ENCODE data around the gene NPRL2.
"Not testable (repeated sequence)": the region's sequence is repeated elsewhere in the genome, so short reads cannot be mapped to it uniquely, and the experiment has no call there.

The NPRL2 gene

DNA sequence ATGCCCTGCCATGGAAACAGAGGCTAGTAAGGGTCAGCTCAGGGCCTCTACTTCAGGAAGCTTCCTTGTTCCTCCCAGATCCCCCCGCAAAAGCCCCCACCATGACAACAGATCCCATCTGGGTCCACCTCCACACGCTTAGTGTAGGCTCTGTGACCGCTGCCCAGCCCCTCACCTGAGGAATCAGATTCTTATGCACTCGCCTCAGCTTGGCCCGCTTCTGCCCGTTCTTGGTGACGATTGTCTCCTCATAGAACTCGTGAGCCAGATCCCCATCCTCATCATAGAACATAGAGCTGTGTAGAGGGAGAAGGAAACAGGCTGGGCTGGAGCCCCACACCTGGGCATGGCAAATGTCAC lies 24.4 kb downstream of the NPRL2 start:
- DNase-seq = no peak

GRCh38 chr3:50325497-50326181 lies 24.9 kb downstream of the NPRL2 start:
- no peak for DNase-seq

GRCh38 chr3:50325113-50325480 lies 25.5 kb downstream of the NPRL2 start:
- no peak for DNase-seq

- peak; percentile 61 for DNase-seq
Measured at GRCh38 chr3:50324351-50325112, 26.0 kb downstream of the NPRL2 start.

DNA sequence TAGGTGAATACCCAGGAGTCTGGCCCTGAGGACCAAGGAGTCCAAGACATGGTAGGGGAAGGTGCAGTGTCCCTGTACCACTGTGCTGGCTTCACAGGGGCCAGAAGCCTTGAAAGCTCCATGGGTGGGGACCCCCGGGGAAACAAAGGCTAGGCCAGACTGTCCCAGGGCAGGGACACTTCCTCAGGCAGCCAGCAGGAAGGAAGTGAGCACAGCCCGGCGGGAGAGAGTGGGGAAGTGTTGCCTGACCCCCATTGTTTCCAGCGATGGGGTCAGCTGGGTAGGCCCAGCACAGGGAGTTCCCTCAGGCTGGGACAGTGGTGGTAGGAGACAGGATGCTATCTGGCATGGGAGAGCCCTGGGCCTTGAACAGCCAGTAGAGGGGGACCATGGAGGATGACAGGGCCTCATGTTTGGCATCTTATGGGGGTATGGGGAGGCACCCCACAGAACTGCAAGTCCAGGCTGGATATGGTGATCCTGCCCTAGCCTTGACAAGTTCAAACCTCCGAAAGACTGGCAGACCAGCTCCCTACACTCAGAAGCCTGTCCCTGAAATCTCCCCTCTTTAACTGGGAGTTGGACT lies 26.9 kb downstream of the NPRL2 start:
- DNase-seq = no peak

- no peak for DNase-seq
Measured at GRCh38 chr3:50323092-50323600, 27.4 kb downstream of the NPRL2 start.

- DNase-seq = no peak
Measured at GRCh38 chr3:50322386-50323091, 28.0 kb downstream of the NPRL2 start, which contains the start of gene HYAL2. Gene HYAL2 (minus strand): TSS chr3:50322745. CDS start chr3:50320489, 2,256 bp downstream.

DNA sequence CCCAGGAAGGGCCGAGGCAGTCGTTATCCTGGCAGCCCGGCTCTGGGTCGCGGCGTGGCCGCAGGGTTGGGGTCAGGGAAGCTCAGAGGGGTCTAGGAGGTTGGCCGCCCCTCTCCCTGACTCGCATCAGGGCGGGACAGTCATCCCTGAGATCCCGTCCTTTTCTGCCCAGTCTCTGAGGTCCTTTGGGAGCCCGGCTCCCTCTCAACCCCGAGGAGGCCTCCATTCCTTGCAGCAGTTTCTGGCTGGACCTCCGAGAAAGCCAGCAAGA lies 28.5 kb downstream of the NPRL2 start:
- DNase-seq = no peak

DNA sequence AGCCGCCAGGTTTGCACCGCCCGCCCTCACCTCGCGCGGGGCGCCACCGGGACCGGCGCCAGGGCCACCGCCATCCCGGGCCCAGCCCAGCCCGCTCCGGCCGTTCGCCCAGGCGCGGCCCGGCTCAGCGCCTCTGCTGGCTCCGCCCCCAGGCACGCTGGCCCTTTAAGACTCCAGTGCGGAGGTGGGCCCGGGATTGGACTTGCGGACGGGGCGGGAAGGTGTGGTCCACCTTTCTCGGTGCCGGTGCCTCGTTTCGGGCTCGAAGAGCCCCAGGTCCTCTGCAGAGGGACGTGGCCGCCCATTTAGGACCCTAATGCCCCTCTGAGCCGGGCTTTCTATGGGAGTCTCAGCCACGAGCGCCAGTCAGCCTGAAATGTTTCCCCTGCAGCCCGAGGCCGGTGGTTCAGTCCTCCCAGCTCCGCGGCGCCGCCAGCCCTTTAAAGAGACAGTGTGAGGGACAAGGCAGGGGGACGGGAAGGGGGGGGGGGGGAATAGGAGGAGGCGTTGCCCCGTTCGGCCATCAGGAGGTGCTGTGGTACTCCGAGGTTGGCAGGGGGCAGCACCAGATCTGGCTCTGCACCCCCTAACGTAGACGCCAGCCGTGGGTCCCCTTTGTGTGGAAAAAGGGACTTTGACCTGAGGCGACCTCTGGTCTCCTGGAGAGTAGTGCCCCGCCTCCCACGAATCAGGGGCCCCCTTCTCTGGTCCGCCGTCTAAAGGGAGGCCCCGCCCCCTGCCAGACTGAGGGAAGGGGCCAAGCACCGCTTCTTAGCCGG lies 29.1 kb downstream of the NPRL2 start:
- peak; percentile 74 for DNase-seq

DNA sequence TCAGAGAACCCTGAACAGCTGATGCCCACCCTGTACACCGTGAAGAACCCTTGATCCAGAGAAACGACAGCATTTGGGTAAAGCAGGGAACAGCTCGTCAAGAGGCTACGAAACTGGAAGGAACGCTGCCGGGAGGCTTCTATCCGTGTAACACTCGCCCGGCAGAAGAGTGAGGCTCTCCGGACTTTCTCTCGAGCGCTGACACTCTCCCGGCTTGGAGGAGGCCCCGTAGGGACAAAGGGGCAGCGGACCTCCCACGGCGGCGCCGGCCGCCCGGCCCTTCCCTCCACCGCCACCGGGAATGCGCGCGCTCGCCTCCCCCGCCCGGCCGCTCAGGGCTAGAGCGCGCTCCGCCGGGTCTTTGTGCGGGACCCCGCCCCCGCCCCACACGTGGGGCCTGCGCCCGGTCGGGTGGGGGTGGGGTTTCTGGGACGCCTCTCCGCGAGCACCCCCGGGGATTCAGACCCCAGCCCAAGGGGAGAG lies 29.7 kb downstream of the NPRL2 start:
- DNase-seq = peak; percentile 44

- no peak for DNase-seq
Measured at GRCh38 chr3:50319894-50320625, 30.5 kb downstream of the NPRL2 start.

- DNase-seq = no peak
Measured at GRCh38 chr3:50319181-50319893, 31.2 kb downstream of the NPRL2 start.

DNA sequence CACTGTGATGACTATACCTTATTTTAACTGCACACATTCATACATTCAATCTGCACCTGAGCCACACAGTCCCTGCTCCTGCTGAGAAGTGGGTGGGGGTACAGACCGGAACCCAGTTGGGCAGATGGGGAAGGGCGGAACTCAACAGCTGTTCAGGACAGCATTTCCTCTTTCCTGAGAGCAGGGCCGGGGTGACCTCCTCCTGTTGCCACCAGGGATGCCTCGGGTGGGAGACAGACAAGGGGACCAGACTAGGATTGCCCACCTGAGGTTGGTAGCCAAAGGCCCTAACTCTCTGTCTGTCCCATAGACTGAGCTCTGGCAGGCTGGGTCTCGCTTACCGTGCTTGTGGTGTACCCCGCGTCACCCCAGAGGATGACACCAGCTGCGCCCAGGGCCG lies 32.0 kb downstream of the NPRL2 start:
- no peak for DNase-seq

DNA sequence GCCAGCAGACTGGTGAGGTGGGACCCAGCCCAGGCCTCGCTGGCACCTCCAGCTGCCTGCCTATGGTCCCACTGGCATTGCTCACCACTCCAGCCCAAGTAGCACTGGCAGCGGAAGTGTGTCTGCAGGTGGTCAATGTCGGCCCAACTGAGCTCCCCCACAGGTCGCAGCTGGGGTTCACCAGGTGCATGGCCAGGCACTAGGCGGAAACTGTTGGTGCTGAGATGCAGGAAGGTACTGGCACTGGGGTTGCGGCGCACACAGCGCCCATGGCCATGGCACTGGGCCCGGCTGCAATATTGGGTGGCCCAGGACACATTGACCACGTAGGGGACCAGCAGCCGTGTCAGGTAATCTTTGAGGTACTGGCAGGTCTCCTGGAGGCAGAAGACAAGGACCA lies 32.4 kb downstream of the NPRL2 start:
- no peak for DNase-seq

DNA sequence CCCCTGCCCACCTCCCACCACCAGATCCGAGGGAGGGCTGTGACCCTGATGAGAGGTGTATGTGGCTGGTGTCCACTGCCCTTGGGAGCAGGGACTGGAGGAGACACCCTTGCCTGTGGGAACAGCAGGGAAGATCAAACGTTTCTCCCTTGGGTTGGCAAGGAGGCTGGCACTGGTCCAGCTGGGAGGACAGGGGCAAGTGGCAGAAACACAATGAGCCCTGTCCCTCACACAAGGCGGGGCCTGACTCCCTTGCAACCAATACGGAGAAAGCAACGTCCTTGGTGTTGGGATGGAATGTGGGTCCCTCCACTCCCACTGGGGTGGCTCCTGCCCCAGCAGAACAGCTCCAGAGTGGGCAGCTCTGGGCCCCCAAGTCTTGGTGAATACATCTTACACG lies 33.3 kb downstream of the NPRL2 start:
- DNase-seq = no peak

GRCh38 chr3:50316657-50317242 lies 33.8 kb downstream of the NPRL2 start:
- DNase-seq = peak; percentile 78

DNA sequence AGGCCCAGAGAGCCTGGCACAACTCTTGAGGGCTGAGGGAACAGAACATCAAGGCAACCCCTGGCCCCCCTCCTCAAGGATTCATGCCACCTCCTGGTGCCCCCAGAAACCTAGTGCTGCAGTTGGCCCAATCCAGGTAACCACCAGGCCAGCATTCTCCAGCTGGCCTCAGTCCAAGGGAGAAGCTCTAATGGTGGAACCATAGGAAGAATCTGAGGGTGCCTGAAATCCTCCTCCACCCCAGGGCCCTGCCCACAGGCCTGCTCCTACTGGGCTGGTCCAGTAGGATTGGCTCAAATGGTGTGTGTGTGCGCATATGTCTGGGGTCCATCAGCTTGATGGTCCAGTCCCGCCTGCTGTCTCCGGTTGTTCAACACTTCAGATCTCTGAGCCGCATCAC lies 35.8 kb downstream of the NPRL2 start:
- DNase-seq = no peak

GRCh38 chr3:50314342-50314741 lies 36.2 kb downstream of the NPRL2 start:
- no peak for DNase-seq

- not testable (repeated sequence) for DNase-seq
Measured at GRCh38 chr3:50312041-50312440, 38.5 kb downstream of the NPRL2 start.

GRCh38 chr3:50304601-50305000 lies 46.0 kb downstream of the NPRL2 start:
- DNase-seq = no peak

Data from activated gamma-delta T cell treated with Interleukin-2 at 50 U/mL for 16 hours (primary cell).